Measurements from ENCODE around the gene SMAD9.

GRCh38 chr13:36913463-36913862 lies 6.6 kb downstream of the SMAD9 start:
- TF ChIP-seq EZH2phosphoT487 (IDR thresholded peaks at IDR 0.05; ENCODE audit: borderline replicate concordance, low read length) (no peak), CTCF (conservative IDR thresholded peaks at IDR 0.05; ENCODE audit: low read depth, low read length) (no peak), EZH2 (IDR thresholded peaks at IDR 0.05; ENCODE audit: low read length, unreplicated experiment) (no peak)
